Measurements from ENCODE around the gene CEP104. TPM values are rescaled to one million over a fixed set of nuclear protein-coding genes. Genes with fewer than 3 reads are reported as not detected.
A peak's percentile ranks its signal among the peaks of the same experiment; 100 is the strongest.

Gene CEP104
- total and polyA plus RNA-seq, 9 of the 15 experiments (the other 6 are each of a cell fraction or from before 2014, with no cell fraction given) = 11.2 to 63.4 (median 42.6) TPM

GRCh38 chr1:3775490-3776230 is 81.4 kb downstream of the CEP104 start (continued):
- peak; percentile 98 for TF ChIP-seq CTCFL (IDR thresholded peaks at IDR 0.05; ENCODE audit: borderline replicate concordance, insufficient read depth, low read depth, low read length, poor library complexity, severe bottlenecking)

GRCh38 chr1:3774946-3775489 is 82.0 kb downstream of the CEP104 start:
- ChIA-PET CTCF (ENCODE audit: low intra/inter-chr PET ratio) (no interaction called here), POLR2A (interaction anchor here (0.6 to 2.3 kb wide), 12 partner anchors 10 to 128 kb away, joined by 3 to 14 read pairs (median 4); partner anchors contain the start of gene LRRC47)
- DNase-seq (ENCODE audit: extremely low read depth in 1 of 4, low spot score in 3 of 4) = peak; percentile 66 to 98 (median 84)
- ATAC-seq = peak; percentile 51
- Histone ChIP-seq H3K79me2 (ENCODE audit: control insufficient read depth, insufficient read depth, low read length) (peaks cover 38% of the 10 kb centered on the region), H3K4me2 (ENCODE audit: insufficient read depth, low read length) (peak overlapping the region; percentile 92), H3K4me3 (peak overlapping the region; percentile 65; the same call in 1 of the 2 replicates), H2AFZ (ENCODE audit: low read depth, low read length) (peak overlapping the region; percentile 10; the same call in 1 of the 2 replicates), H3K4me1 (replicated peaks in 1 of 2; ENCODE audit: control insufficient read depth in 2 of 2, insufficient read depth in 2 of 2, low read length in 2 of 2) (peaks cover 26 to 93% of the 10 kb centered on the region in 2 experiments), H4K20me1 (replicated peaks; ENCODE audit: control insufficient read depth, insufficient read depth, low read length) (no peaks in the 10 kb centered on the region), H3K27me3 (ENCODE audit: control insufficient read depth in 2 of 2, insufficient read depth in 2 of 2, low read length in 2 of 2) (no peaks in the 10 kb centered on the region), H3K9ac (ENCODE audit: insufficient read depth in 1 of 2, low read depth in 2 of 2, low read length in 2 of 2) (peak overlapping the region; percentile 10 to 59; a peak in 2 of 4 replicates), H3K9me1 (ENCODE audit: control insufficient read depth, insufficient read depth, low read length) (peaks cover 5% of the 10 kb centered on the region), H3K36me3 (ENCODE audit: control insufficient read depth, insufficient read depth, low read length) (peaks cover 22% of the 10 kb centered on the region; the same call in 2 of the 3 replicates), H3K9me3 (replicated peaks; ENCODE audit: control insufficient read depth, insufficient read depth, low read depth, low read length) (no peaks in the 10 kb centered on the region), H3K27ac (ENCODE audit: extremely low read depth, low read depth, low read length) (peak overlapping the region; percentile 66)
- no TSS peak for BruUV-seq (replicated peaks)
- FAIRE-seq = peak; percentile 100
- intact Hi-C loops (cut with micrococcal nuclease) (loop anchor here (2.0 to 5.0 kb wide), 4 partner anchors 28 to 126 kb away; partner anchors contain the start of genes C1orf174, CEP104 and DFFB), in situ Hi-C loops (cut with MboI) (no loop called here)
- under 1% methylated on average over 16 of the region's 17 CpGs for WGBS (ENCODE audit: insufficient coverage, low coverage, missing lambda C conversion rate)
- TF ChIP-seq E2F3 (CRISPR knock-in tag; IDR thresholded peaks at IDR 0.05) (0 out of 2 replicates have a peak, but pooled peaks have one; percentile 33), FIP1L1 (IDR thresholded peaks at IDR 0.05; ENCODE audit: low read depth, low read length, poor library complexity, severe bottlenecking) (no peak), HOXB6 (CRISPR knock-in tag; IDR thresholded peaks at IDR 0.05; ENCODE audit: borderline replicate concordance) (no peak), SIN3A (IDR thresholded peaks at IDR 0.05; ENCODE audit: borderline replicate concordance in 2 of 2, control insufficient read depth in 1 of 2, low read depth in 2 of 2, low read length in 2 of 2) (0 out of 4 replicates have a peak, but pooled peaks of 1 of the 2 experiments have one; percentile 27), PHF21A (IDR thresholded peaks at IDR 0.05; ENCODE audit: borderline replicate concordance, low read depth) (peak; percentile 68; the same call in 1 of the 2 replicates), MECOM (CRISPR knock-in tag; IDR thresholded peaks at IDR 0.05) (no peak), ZNF146 (CRISPR knock-in tag; IDR thresholded peaks at IDR 0.05; ENCODE audit: unreplicated experiment) (no peak), ZNF76 (CRISPR knock-in tag; IDR thresholded peaks at IDR 0.05; ENCODE audit: borderline replicate concordance) (no peak), XRCC3 (IDR thresholded peaks at IDR 0.05) (no peak), NONO (IDR thresholded peaks at IDR 0.05; ENCODE audit: low read depth in 2 of 2, low read length in 1 of 2) (peak in 1 of 2 experiments; percentile 74; a peak in 2 of 4 replicates), PHB2 (IDR thresholded peaks at IDR 0.05; ENCODE audit: low read depth) (peak; percentile 83; the same call in 1 of the 2 replicates), U2AF2 (optimal IDR thresholded peaks at IDR 0.05; ENCODE audit: low read depth, low read length) (no peak), SRF (CRISPR knock-in tag; IDR thresholded peaks at IDR 0.05) (peak in 1 of 2 experiments; percentile 83; a peak in 1 of 4 replicates), BRF2 (IDR thresholded peaks at IDR 0.05; ENCODE audit: borderline replicate concordance, insufficient read depth, insufficient read length) (no peak)
